NCI-H2227 treated with DMSO at 0.1 percent for 48 hours (cell line): Measurements from ENCODE around the gene TTC9.

ENCODE experiments used
- DNase-seq: peaks from one replicate; lab custom pipeline; 2025; lab: John Stamatoyannopoulos, UW

TTC9 gene

DNA sequence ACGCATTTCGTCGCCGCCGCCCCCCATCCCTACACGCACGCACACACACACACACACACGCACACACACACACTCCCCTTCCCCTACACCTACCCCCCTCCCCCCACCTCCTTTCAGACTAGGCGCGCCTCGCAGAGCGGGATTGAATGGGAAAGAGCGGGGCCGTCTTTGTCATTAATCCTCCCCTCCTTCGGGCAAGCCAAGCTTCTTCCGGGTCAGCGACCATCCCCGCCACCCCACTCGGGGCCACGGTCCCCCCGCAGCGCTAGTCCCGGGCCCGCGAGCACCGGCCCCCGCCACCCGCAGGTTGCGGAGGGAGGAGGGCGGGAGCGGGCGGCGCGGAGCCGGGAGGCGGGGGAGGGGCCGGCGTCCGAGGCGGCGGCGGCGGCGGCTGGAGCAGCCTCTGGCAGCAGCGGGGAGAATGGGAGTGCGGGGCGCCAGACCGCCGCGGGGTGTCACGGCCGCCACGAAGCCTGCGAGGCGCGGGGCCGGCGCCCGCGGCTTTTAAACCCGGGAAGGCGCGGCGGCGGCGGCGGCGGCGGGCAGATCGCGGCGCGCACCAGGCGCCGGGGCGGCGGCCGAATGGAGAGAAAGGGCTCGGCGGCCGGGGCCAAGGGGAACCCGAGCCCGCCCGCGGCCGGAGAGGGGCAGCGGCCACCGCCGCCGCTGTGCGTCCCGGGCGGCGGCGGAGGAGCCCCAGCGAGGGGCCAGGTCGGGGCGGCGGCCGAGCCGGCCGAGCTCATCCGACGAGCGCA lies at the start of gene TTC9:
Gene TTC9, plus strand, starts transcription at position 369 of the 755 bp plus-strand sequence. Its CDS starts 214 bp downstream, at position 583.
- peak; percentile 13 for DNase-seq

DNA sequence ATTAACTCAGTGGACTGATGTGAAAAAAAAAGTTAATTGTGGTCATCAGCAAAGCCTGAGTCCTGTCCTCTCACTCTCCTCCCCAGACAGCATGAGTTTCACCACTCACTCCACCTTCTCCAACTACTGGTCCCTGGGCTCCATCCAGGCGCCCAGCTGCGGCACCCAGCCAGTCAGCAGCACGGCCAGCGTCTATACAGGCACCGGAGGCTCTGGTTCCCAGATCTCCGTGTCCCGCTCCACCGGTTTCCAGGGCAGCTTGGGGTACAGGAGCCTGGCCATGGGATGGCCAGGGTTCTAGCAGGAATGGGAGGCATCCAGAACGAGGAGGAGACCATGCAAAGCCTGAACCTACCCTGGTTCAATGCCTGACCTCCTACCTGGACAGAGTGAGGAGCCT lies 47.3 kb upstream of the TTC9 start:
- DNase-seq = no peak

DNA sequence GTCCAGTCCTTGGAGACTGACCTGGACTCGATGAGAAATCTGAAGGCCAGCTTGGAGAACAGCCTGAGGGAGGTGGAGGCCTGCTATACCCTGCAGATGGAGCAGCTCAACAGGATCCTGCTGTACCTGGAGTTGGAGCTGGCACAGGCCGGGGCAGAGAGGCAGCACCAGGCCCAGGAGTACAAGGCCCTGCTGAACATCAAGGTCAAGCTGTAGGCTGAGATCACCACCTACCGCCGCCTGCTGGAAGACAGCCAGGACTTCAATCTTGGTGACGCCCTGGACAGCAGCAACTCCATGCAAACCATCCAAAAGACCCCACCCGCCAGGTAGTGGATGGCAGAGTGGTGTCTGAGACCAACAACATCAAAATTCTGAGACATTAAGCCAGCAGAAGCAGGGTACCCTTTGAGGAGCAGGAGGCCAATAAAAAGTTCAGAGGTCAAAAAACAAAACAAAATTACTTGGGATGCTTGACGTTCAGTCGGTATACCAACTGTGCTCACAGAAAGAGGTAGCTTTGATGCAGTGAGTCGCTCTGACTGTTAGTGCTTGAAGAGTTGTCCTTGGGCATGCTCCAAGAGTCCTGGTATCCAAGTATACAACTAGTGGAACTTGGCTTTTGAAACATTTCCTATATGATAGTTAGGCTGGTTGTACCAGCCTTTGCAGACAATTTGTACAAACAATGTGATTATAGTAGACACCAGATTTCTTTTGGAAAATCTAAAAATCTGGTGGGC lies 46.1 kb upstream of the TTC9 start:
- DNase-seq = no peak

DNA sequence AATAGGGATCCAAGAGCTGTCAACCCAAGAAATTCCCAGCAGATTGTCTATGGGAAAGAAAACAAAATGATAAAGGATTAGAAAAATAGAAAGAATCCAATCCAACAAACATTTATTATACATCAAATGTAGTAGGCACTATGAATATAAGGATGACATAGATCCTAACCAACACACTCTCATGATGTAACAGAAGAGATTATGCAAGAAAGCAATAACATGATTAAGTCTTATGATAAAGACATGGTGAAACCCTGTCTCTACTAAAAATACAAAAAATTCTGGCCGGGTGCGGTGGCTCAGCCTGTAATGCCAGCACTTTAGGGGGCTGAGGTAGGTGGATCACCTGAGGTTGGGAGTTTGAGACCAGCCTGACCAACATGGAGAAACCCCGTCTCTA lies 44.0 kb upstream of the TTC9 start:
- no peak for DNase-seq

DNA sequence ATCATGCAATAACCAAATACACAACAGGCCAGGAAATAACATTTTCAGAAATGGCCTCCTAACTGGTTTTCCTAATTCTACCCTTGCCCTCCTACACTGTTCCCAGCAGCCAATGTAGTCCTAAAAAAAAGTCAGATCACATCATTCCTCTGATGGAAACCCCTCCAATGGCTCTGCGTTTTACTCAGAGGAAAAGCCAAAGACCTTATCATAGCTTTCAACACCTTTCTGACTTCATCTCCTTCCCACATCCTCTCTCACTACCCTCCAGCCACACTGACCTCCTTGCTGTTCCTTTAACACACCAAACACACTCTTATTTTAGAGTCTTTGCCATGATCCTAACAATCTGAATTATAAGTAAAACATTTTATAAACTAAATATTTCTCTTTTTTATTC lies 42.4 kb upstream of the TTC9 start:
- no peak for DNase-seq

DNA sequence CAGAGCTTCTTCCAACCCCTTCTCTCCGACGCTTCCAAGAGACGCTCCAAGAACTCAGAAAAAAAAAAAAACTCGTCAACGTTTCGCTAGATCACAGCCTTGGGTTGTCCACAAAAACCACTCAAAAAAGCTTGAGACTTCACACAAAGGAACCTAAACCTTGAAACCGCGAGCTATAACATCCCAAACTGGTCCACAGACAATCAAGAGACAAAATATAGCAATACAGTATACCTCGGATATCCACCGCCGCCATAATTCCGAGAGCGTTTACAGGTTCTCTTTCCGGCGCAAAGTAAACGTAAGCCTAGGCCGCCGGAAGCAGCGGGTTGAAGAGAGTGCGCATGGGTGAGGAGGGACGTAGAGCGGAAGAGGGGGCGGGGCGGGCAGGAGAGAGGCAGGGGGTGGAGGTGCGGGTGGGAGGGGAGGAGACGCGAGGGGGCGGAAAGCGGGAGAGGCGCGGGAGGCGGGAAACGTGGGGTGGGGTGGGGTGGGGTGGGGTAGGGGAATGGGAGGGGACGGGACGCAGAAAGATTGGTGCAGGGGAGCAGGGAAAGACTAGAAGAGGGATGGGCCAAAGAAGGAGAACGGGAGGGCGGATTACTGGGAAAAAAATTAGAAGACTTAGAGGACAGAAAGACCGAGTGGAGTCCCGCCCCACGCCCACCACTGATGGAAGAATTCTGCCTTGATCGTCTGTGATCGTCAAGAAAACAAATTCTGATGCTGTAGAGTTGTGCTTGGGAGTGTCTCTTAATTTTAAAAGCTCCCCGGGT lies 41.1 kb upstream of the TTC9 start, which contains the start of gene MED6:
Gene MED6, minus strand, starts transcription at position 274 of the 776 bp plus-strand sequence. Its CDS starts 18 bp downstream, at position 256.
- DNase-seq = peak; percentile 93

DNA sequence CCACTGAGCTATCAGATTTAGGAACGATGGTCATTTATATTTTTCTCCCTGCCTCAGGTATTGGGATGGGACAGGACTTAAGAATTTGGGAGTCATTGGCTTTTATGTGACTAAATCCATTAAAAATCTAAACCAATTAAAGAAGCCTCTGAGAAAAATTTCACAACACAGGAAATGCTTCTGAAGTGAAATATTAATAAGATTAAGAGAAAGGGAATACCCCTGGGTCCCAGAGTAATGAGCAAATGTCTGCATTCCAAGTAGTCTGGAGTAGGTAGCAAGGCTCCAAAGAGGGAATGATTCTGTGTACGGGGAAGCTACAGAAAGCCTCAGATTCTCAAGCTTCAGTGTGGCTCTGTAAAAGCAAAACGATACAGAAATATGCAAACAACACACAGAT lies 40.6 kb upstream of the TTC9 start:
- no peak for DNase-seq

DNA sequence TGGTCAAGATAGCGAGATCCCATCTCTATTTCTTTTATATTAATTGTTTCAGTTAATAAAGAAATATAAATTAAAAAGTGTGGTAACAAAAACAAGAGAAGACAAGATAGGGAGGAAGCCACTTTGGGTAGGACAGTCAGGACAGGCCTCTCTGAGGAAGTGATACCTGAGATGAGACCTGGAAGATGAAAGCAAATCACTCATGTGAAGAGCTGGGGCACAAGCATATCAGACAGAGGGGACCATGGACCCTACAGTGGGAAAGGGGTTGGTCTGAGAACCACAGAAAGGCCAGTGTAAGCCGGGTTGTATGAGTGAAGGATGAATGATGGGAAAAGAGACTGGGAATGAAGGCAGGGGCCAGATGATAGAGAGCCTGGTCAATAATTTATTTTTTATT lies 39.5 kb upstream of the TTC9 start:
- DNase-seq = no peak

DNA sequence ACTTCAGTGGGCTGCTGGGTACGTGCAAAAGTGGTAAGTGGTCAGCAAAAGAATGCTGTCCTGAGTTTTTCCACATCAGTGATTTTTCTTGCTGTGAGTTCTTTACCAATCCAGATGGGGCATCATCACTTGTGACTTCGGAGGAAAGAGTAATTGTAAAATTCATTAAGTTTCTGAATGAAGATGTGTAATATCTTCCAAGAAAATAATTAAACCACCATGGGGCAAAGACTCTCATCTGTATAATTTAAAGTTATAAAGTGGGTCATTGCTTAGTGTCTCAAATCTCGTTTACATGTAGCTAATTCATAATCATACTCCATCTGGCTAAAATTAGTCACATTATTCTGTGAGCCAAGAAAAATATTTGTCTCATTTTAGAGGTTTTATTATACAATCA lies 30.5 kb upstream of the TTC9 start:
- no peak for DNase-seq

DNA sequence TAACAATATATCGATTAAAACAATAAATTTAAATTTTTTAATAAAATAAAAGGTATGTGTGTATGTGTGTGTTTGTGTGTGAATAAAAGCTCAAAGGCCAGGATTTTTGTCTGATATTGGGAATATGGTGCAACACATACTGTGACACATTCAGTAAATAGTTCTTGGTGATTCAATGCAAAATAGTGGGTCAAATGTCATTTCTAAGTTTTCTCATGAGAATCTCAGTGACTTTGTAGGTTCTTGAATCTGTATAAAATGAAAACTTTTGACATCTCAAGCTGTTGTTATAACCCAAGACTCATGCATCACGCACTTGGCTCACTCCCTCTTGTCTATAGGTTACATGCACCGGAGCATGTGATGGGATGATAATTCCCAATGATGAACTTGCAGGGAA lies 25.1 kb upstream of the TTC9 start:
- DNase-seq = no peak

DNA sequence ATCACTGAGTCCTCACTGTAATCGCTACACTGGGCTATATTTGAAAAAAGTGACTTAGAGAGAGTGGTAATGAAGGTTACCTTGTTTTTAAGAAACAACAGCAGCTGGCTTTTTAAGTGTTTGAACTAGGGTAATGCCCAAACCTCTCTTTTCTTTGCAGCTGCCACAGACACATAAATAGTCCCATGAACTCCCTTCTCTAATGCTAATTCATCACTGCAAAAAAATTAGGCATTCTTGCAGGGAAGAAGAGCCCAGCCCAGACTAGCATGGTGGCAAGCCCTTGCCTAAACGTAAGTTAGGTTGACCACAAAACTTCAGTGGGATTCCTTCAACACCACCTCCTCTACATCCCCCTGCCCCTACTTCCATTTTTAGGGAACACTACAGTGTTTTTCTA lies 23.4 kb upstream of the TTC9 start:
- no peak for DNase-seq

DNA sequence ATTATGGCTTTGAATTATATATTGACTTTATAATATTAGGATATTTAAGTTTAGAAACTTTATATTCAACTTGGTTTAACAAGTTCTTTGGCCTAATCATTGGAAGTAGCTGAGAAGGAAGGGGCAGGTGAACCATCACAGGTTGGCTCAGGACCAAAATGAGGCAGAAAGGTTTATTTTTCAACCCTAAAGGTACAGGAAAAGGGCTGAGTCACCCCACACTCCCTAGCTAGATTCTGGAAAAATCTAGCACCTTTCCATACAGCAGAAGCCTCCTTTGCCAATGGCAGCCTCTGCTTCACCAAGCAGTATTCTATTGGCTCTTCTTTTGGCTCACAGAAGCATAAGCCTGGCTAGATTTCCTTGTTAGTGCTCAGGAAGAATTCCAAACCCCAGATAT lies 22.0 kb upstream of the TTC9 start:
- DNase-seq = no peak

DNA sequence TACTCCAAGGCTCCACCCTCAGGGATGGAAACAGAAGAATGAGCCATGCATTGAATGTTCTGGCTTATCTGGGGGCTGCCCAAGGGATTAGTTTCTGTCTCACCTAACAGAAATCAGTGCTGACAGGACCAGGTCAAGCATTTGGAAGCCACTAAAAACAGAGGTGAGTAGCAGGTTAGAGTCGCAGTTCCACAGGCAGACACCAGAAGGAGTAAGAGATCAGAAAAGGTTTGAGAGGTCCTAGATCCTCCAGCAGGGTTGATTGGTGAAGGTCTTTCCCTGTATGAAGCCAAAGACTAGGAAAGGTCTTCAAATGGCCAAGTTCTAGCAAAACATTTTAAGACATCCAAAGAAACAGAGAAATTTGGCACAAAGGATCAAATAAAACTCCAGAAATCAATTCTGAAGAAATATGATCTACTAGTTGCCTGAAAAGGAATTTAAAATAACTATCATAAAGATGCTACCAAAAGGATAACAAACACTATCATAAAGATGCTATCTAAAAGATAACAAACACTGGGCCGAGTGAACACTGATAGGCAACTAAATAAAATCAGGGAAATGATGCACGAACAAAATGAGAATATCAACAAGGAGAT lies 19.5 kb upstream of the TTC9 start:
- DNase-seq = peak; percentile 20

DNA sequence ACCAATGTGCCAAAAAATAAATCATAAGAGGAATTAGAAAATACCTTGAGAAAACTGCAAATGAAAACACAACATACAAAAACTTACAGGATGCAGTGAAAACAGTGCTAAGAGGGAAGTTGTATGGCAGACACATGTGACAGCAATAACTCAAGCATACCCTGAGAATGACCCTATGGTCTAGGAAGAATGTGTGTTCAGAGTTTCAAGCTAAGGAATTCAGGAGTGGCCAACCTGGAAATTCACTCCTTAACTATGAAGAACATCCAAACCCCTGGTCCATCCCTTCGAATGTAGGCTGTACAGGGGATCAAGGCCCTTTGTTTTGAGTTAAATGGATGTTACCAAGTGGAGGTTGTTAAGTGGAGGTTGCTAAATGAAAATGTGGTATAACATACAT lies 16.7 kb upstream of the TTC9 start:
- no peak for DNase-seq

DNA sequence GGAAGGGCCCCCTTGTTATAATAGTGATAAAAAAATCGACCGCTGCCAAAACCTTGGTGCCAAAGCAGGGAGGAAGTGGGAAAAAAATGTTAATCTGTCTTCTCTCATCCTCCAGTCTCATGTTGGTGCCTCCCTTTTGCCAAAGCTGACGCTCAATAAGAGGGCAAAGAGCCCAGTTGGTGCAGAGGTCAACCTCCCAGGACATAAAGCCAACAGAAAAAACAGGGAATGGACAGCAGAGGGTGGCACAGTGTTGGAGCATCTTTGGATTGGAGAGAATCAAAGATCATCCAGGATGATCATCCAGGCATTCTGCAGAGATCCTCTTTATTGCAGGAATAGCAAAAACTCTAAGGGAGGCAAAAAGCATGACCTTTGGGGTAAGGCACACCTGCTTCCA lies 9.8 kb upstream of the TTC9 start:
- DNase-seq = no peak

DNA sequence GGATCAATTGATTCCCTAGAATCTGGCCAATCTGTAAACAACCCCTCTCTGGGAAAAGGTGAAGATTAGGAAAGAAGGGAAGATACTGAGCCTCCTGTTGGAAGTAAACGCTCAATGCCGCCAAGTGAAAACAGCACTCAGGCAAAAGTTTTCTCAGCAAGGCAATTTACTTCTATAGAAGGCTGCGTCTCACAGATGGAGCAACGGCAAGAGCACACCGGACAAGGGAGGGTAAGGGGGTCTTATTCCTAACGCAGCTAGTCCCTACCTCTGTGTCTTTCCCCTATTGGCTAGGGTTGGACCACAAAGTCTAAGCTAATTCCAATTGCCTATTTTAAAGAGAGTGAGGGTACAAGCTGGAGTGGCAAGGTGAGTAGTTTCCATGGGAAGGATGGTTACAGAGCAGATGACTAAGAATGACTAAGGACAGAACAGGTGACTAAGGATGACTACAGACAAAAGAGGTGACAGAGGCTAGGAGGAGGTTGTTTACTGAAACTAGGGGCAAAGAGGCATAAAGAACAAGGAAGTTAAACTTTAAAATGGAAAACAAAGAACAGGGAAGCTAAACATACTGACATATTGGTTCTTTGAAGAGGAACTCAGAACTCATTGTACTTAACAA lies 5.6 kb upstream of the TTC9 start:
- no peak for DNase-seq

DNA sequence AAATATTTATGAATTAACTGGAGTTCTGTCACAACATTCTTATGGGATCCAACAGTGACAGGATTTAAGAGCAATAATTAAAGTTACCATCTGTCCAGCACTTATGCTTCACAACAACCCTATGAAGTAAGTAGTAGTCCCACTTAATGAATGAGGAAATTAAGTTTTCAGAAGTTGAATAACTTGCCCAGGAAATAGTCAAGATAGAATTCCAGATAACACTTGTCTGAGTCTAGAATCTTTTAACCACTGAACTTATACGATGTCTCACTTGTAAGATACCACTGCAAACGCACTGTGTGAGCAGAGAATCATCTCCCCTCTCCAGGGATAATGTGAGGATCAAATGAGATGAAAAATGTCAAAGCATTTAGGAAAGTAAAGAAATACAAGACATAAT lies 3.3 kb upstream of the TTC9 start:
- no peak for DNase-seq

DNA sequence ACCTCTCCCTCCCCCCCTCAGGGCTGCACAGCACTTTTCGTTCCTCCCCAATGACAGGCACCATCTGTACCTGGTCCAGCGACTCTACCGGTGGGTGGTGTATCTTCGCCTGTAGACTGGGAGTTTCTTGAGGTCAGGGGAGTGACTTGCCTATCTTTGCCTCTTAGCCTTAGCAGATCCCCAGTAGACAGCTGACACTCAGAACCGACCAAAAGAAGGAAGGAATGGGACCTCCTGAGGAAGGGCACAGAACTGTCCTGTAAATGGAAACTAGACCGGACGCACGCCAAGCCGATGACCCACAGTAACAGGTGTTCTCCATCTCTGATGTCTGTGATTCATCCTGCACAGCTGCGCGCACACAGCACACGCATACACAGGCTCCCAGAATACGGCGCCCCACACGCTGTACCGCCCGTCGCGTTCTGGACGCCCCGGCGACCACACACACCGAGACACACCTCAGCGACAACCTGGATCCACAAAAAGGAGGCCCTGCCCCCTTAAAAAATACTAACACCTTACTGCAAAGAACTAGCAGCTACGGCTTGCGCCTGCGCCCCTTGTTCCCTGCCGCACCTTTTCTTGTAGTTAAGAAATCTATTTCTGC lies 673 bp upstream of the TTC9 start:
- DNase-seq = no peak

DNA sequence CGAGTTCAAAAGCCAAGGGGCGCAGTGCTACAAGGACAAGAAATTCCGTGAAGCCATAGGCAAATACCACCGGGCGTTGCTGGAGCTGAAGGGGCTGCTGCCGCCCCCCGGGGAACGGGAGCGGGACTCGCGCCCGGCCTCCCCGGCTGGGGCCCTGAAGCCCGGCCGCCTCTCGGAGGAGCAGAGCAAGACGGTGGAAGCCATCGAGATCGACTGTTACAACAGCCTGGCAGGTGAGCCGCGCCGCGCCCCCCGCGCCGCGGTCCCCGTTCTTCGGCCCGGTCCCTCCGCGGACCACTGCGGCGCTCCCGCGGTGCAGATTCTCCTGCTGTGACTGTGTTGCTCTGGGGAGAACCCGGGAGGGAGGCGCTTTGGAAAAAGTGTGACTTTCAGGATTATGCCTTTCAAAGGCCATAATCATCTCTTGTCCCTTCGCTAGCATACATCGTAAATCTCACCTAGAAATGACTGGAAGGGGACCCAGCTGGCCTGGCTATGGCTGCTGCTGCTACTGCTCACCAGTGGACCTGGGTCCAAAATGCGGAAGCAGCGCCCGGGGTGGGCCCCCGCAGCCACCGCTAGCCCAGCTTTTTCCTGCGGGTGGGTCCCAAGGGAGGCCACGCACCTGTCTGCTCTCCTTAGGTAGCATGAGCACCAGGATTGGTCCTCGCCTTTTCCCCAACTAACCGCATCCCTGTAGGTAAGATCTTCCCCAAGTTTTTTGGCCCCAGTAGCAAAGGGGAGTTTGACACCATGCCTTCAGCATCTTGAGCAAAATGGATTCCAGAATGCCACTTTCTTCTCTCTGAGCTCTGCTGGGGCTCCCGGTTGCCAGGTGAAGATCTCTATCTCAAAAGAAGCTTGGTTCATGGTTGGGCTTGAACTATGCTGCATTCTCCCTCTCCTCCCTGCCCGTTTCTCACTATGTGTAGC lies 853 bp downstream of the TTC9 start:
- no peak for DNase-seq

DNA sequence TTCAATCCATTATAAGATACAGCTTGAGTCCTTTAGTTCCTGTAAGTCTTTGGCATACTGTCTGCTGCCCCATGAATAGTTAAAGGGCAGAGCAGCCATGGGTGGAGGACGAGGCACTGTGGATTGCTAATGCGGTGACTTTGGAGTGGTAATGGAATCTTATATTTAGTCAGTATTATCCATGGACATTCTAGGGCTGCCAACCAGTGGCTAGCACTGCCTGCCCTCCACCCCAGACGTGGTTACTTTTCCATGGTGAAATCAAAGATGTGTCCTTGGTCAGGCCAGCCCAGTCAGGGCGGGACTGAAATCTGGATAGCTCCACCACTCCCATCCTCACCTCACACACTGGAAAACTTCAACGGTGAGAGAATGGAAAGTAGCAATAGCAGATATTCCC lies 2.3 kb downstream of the TTC9 start:
- DNase-seq = no peak
